Esophagus squamous epithelium (tissue), 5 donors: ENCODE measurements around the gene SPIN3. TPM values are rescaled to one million over a fixed set of nuclear protein-coding genes. Genes with fewer than 3 reads are reported as not detected.
"Not testable (repeated sequence)": the region's sequence is repeated elsewhere in the genome, so short reads cannot be mapped to it uniquely, and the experiment has no call there.

Experiments used
- DNase-seq: peaks from one replicate; lab custom pipeline; 2025; lab: John Stamatoyannopoulos, UW
- H3K27ac ChIP-seq, 4 donors: fragments of 200-600 bp; sonication (generic); one replicate each; pipeline ENCODE4 v1.5.1; 2016 to 2019; ENCODE audit warnings: mild to moderate bottlenecking in 1 of 4
- H3K27me3 ChIP-seq, 4 donors: fragments of 200-600 bp; sonication (generic); 1 replicate in 3 of 4; 2 replicates in 1 of 4; pipeline versions ENCODE4 v1.5.1 to v1.6.0; 2017 to 2021; ENCODE audit warnings: antibody characterized with exemption in 1 of 4
- H3K36me3 ChIP-seq, 3 donors: fragments of 200-600 bp; sonication (generic); one replicate each; pipeline ENCODE4 v1.5.1; 2016 to 2019
- H3K4me1 ChIP-seq, 3 donors: fragments of 200-600 bp; sonication (generic); one replicate each; pipeline ENCODE4 v1.5.1; 2017 to 2019
- H3K4me3 ChIP-seq, 4 donors: fragments of 200-600 bp; sonication (generic); 1 replicate in 3 of 4; 2 replicates in 1 of 4; pipeline ENCODE4 v1.5.1; 2016 to 2019; ENCODE audit warnings: mild to moderate bottlenecking in 2 of 4, moderate library complexity in 1 of 4
- H3K9me3 ChIP-seq, 3 donors: fragments of 200-600 bp; sonication (generic); one replicate each; pipeline ENCODE4 v1.5.1; 2016 to 2019
- CTCF ChIP-seq, 6 experiments: fragments of 450-650 bp in 4 of 6; fragments of 200-600 bp in 2 of 6; sonication (generic) in 2 of 6; IDR thresholded peaks; one replicate each; pipeline ENCODE4 v1.5.1; 2016 to 2019; ENCODE audit warnings: antibody characterized with exemption in 6 of 6, mild to moderate bottlenecking in 4 of 6, moderate library complexity in 4 of 6
- POLR2A ChIP-seq, 4 donors: fragments of 450-650 bp; IDR thresholded peaks; one replicate each; pipeline ENCODE4 v1.6.1; 2017; ENCODE audit warnings: antibody characterized with exemption in 4 of 4, mild to moderate bottlenecking in 4 of 4, moderate library complexity in 3 of 4
- WGBS, 2 donors: methylation state at CpG; one replicate each; pipeline ENCODE4 v1.1.5; 2018; 5-methylcytosine and 5-hydroxymethylcytosine counted together
- intact Hi-C: fragments of 100-400 bp; cut with DNase I; formaldehyde crosslinking; loops from one replicate; pipeline ENCODE4 v1.15.0; 2022
- total RNA-seq, 4 donors: library from RNA; depleted of rRNA; stranded (reverse); fragments of >200 nt; gene quantifications; one replicate each; pipeline ENCODE4 v1.1.0, GENCODE V29; 2016
- donor health status: DM: yes; HTN: yes; CAD: no.

SPIN3 gene
- 1 to 10 TPM; 3.1 to 9.3 (median 4.2) TPM for total RNA-seq

- H3K36me3 ChIP-seq: no peaks in the 10 kb centered on the region
- peak; percentile 37 for DNase-seq
- H3K9me3 ChIP-seq: no peaks in the 10 kb centered on the region
- no peaks in the 10 kb centered on the region for H3K27me3 ChIP-seq
- TF ChIP-seq POLR2A (IDR thresholded peaks at IDR 0.05) (peak in 1 of 4 donors; percentile 47), CTCF (IDR thresholded peaks at IDR 0.05) (no peak)
- H3K4me1 ChIP-seq: peaks cover 0 to 10% (median 3%) of the 10 kb centered on the region in 3 donors
- intact Hi-C loops: no loop called here
- peak within 1 kb of the TSS; percentile 53 to 79 (median 65) for H3K4me3 ChIP-seq
- 2 to 30% methylated on average over 7 to 32 of the region's 39 CpGs for WGBS, 2 donors
- H3K27ac ChIP-seq: peak within 1 kb of the TSS; percentile 66 to 82 (median 74)
Measured at GRCh38 chrX:56995271-56995994, at the start of gene SPIN3. Gene SPIN3, minus strand, starts transcription at chrX:56995541. Its CDS starts 594 bp downstream, at chrX:56994947.

GRCh38 chrX:57044245-57044644 is 48.9 kb upstream of the SPIN3 start:
- no peak for DNase-seq
- TF ChIP-seq CTCF (IDR thresholded peaks at IDR 0.05) (no peak), POLR2A (IDR thresholded peaks at IDR 0.05) (no peak)
- 47 to 68% methylated on average over 3 of the region's 3 CpGs for WGBS, 2 donors
- intact Hi-C loops: no loop called here
- no peak overlapping the region for H3K4me3 ChIP-seq
- no peaks in the 10 kb centered on the region for H3K4me1 ChIP-seq
- H3K9me3 ChIP-seq: no peaks in the 10 kb centered on the region
- H3K36me3 ChIP-seq: no peaks in the 10 kb centered on the region
- H3K27me3 ChIP-seq: no peaks in the 10 kb centered on the region
- no peak overlapping the region for H3K27ac ChIP-seq

- H3K4me3 ChIP-seq, H3K27me3 ChIP-seq, H3K27ac ChIP-seq, intact Hi-C loops, DNase-seq, H3K4me1 ChIP-seq, H3K36me3 ChIP-seq, H3K9me3 ChIP-seq: not testable (repeated sequence)
- WGBS, 2 donors: no CpG with 5 or more reads among the region's 7 CpGs
Measured at GRCh38 chrX:57037265-57037664, 41.9 kb upstream of the SPIN3 start.

- intact Hi-C loops: no loop called here
- H3K9me3 ChIP-seq: no peaks in the 10 kb centered on the region
- TF ChIP-seq CTCF (IDR thresholded peaks at IDR 0.05): no peak
- TF ChIP-seq POLR2A (IDR thresholded peaks at IDR 0.05): no peak
- DNase-seq: no peak
- peaks cover 0 to 10% (median 3%) of the 10 kb centered on the region in 3 donors for H3K4me1 ChIP-seq
- H3K27ac ChIP-seq: peak overlapping the region; percentile 66 to 82 (median 74)
- peak overlapping the region; percentile 53 to 79 (median 65) for H3K4me3 ChIP-seq
- no peaks in the 10 kb centered on the region for H3K27me3 ChIP-seq
- WGBS, 2 donors: 50 to 64% methylated on average over 2 to 16 of the region's 26 CpGs
- no peaks in the 10 kb centered on the region for H3K36me3 ChIP-seq
Measured at GRCh38 chrX:56994375-56995270, 718 bp downstream of the SPIN3 start.

- no peaks in the 10 kb centered on the region for H3K27me3 ChIP-seq
- no peak for TF ChIP-seq CTCF (IDR thresholded peaks at IDR 0.05)
- TF ChIP-seq POLR2A (IDR thresholded peaks at IDR 0.05): no peak
- peaks cover 0 to 19% (median 0%) of the 10 kb centered on the region in 3 donors for H3K36me3 ChIP-seq
- no peak for DNase-seq
- no peaks in the 10 kb centered on the region for H3K4me1 ChIP-seq
- no peak overlapping the region for H3K4me3 ChIP-seq
- H3K9me3 ChIP-seq: no peaks in the 10 kb centered on the region
- 85 to 92% methylated on average over 1 of the region's 1 CpG for WGBS, 2 donors
- H3K27ac ChIP-seq: no peak overlapping the region
- intact Hi-C loops: no loop called here
Measured at GRCh38 chrX:56987741-56988140, 7.6 kb downstream of the SPIN3 start.
